Ishikawa (cell line): ENCODE data around the gene KCTD8.

Source experiments
- CEBPB ChIP-seq: IDR thresholded peaks from 2 replicates; pipeline ENCODE4 v1.6.1; 2012
- CREB1 ChIP-seq: IDR thresholded peaks from 2 replicates; pipeline ENCODE4 v1.6.1; 2012; ENCODE audit warnings: low read depth
- EP300 ChIP-seq: IDR thresholded peaks from 2 replicates; pipeline ENCODE4 v1.6.1; 2012; ENCODE audit warnings: borderline replicate concordance
- RAD21 ChIP-seq: IDR thresholded peaks from 2 replicates; pipeline ENCODE4 v1.6.1; 2012; ENCODE audit warnings: low read depth
- REST ChIP-seq: IDR thresholded peaks from 2 replicates; pipeline ENCODE4 v1.6.1; 2012; ENCODE audit warnings: low read depth, mild to moderate bottlenecking
- TEAD4 ChIP-seq: IDR thresholded peaks from 2 replicates; pipeline ENCODE4 v1.6.1; 2012
- YY1 ChIP-seq: IDR thresholded peaks from 2 replicates; pipeline ENCODE4 v1.6.1; 2012; ENCODE audit warnings: low read depth
- TF ChIP-seq, protein P1 (sequence below): IDR thresholded peaks from 2 replicates; pipeline ENCODE4 v1.6.1; 2012
- TF ChIP-seq, protein P2 (sequence below): IDR thresholded peaks from 2 replicates; pipeline ENCODE4 v1.6.1; 2012

- TF ChIP-seq CEBPB, result no peak
- no peak for TF ChIP-seq TEAD4
- no peak for TF ChIP-seq YY1
- TF ChIP-seq EP300, result no peak
- TF ChIP-seq CREB1, result no peak
- TF ChIP-seq, protein P1, sequence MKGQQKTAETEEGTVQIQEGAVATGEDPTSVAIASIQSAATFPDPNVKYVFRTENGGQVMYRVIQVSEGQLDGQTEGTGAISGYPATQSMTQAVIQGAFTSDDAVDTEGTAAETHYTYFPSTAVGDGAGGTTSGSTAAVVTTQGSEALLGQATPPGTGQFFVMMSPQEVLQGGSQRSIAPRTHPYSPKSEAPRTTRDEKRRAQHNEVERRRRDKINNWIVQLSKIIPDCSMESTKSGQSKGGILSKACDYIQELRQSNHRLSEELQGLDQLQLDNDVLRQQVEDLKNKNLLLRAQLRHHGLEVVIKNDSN, result no peak
- no peak for TF ChIP-seq REST
- TF ChIP-seq, protein P2, sequence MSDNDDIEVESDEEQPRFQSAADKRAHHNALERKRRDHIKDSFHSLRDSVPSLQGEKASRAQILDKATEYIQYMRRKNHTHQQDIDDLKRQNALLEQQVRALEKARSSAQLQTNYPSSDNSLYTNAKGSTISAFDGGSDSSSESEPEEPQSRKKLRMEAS, result no peak
- no peak for TF ChIP-seq RAD21
These were observed 1.6 kb downstream of the KCTD8 start for GRCh38 chr4:44446801-44447562.
